HG03354 (cell line): ENCODE results near the gene ARHGAP12.

Experiments used
- ATAC-seq: cut with Tn5 transposase; IDR thresholded peaks from one replicate; pipeline ENCODE4 v1.9.1; 2021; ENCODE audit warnings: mild to moderate bottlenecking; ENCODE audit not compliant: unreplicated experiment, poor library complexity, severe bottlenecking

The ARHGAP12 gene

DNA sequence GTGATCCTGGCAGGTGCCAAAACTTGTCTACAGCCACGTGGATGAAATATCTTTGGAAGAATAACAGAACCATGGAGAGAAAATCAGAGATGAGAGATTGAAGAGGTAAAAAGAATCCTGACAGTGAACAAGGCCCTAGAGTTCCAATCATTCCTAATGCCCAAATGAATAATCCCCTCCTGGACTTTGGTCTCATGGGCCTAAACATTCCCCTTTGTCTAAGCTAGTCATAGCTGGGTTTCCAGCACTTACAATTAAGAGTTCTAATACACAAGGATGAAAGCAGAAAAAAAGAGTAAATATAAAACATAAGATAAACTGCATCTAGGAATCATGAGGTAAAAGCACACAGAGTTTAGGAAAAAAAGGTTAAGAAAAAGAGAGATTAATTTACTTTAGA lies 40.2 kb downstream of the ARHGAP12 start:
- no peak for ATAC-seq

DNA sequence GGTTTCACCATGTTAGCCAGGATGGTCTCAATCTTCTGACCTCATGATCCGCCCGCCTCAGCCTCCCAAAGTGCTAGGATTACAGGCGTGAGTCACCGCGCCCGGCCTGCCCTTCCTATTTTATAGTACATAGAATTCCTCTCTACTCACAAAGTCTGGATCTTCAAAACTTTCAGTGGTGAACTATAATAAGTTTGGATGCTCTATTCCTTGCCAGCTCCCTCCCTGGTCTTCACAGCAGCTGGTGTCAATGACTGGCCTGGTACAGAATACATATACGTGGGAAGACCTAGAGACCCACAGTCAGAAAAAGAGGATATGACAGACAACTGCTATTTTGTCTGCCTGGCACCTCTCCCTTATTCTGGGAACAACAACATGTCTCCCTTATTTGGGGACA lies 40.8 kb downstream of the ARHGAP12 start:
- ATAC-seq: no peak

DNA sequence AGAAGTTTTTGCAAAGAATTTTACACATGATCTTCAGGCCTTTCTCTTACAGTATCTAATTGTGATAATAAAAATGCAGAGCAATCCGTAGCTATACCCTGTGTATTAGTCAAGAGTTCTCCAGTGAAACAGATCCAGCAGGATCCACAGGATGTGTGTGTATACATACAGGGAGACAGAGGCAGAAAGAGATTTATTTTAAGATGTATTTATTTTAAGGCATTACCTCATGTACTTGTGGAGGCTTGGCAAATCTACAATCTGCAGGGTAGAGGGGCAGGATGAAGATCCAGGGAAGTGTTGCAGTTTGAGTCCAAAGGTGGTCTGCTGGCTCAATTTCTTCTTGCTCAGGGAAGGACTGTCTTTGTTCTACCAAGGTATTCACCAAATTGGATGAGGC lies 41.7 kb downstream of the ARHGAP12 start:
- ATAC-seq: no peak

DNA sequence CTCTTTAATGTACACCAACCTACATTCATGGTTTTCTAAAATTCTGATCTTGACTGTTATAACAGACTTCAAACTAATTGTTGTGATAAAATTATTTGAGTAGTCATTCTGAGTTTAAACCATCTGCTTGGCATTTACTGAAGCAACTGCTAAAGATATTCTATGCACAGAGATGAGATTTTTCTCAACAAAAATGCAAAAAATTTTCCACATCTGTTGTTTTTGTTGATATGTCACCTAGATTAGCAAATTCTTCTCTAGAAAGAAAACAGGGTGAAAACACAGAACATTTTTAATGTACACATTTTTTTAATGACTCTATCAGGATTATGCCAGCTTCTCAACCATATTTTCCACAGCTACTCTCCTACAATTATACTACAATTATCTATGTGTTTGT lies 42.7 kb downstream of the ARHGAP12 start:
- ATAC-seq: no peak

DNA sequence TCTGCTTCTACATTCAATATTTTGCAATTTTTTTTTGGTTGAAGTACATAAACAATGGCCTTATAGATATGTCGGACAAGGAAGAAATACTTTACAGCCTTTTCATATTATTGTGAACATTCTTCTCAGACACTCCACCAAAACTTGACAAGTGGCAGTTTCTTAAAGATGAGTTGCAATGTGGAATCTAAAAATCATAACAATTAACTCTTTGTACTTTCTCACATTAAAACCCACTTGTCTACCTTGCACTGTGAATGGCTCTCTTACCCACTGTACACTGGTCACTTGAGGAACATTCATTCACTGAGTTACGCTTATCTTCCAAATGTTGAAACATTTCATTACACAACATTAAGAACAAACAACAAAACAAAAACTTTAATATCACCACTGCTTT lies 44.2 kb downstream of the ARHGAP12 start:
- no peak for ATAC-seq

DNA sequence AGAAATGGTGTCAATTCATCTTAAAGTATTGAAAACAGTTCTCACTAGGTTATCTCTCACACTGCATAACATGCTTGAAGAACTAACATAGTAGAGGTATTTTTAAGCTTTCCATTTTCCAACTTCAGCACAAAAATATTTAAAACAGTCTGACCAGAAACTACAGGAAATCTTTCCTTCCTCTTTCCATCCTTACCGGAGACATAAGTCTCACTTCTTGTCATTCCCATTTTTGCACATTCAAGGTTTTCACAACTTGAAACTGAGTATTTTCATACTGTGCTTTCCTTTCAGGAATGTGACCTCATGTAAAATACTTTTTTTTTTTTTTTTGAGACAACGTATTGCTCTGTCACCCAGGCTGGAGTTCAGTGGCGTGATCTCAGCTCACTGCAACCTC lies 45.2 kb downstream of the ARHGAP12 start:
- ATAC-seq: no peak

DNA sequence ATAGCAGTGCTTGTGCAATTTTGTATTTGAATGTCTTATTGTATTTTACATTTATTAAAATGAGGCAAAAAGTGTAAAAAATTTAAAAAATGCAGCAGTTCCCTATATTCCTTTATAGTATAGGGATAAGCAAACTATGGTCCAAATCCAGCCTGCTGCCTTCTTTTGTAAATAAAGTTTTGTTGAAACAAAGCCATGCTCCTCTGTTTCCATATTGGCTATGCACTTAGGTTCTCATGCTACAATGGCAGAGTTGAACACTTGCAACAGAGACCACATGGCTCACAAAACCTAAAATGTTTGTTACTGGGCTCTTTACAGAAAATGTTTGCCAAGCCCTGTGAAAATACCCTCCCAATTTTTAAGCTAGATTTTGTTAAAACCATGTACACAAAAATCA lies 50.1 kb downstream of the ARHGAP12 start:
- ATAC-seq: no peak

DNA sequence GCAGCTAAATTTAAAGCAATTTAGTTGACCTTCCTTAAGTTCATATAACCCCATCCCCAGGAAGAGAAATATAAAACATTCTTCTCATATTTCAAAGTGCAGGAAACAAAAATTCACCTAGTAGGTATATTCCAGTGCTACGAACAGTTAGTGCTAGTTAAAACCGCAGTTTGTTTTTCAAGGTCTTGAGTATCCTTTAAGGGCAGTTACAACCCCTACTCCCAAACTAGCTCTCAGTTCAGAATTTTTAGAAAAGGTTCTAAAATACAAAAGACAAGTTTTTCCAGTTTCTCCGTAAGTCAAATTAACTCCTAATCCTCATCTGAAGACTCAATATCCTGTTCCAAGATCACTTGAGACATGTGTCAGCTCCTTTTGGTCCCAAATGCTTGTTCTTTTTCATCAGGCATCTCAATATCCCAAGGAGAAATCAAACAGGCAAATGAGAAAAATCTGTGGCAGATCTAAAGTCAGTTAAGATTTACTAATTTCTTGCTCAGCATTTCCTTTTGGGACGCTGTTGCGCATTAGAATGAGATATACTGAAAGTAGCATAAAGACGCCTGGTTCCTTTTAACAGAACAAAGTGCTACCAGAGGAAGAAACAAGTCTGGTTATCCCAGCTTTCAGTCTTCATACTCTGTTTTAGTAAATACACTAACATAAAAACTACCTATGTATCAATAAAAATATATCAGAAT lies 51.8 kb downstream of the ARHGAP12 start:
- ATAC-seq: no peak

DNA sequence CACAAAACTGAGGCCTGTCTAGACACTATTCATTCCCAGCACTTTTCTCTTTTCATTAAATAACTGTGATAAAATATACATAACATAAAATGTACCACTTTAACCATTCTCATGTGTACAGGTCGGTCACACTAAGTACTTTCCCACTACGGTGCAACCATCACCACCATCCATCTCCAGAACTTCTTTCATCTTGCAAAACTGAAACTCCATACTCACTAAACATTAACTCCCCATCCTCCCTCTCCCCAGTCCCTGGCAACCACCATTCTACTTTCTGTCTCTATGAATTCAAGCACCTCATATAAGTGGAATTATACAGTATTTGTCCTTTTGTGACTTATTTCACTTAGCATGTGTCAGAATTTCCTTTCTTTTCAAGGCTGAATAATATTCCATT lies 53.0 kb downstream of the ARHGAP12 start:
- ATAC-seq: peak; percentile 82

DNA sequence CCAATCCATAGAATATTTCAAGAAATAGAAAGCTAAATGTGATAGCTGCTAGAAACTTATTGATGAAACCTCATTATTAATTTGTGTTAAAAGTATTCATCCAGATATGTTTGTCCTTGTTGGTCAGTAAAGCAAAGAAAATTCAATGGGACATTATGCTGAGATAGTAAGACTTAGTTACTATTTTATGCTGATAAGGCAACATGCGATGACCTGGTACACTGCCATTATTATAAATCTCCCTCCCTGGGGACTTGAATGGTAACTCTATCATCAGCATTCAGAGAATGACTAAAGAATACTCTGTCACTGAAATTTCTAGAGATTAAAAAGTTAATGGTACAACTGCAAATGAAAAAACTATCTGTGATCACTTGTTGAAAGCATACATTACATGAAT lies 54.9 kb downstream of the ARHGAP12 start:
- ATAC-seq: no peak

DNA sequence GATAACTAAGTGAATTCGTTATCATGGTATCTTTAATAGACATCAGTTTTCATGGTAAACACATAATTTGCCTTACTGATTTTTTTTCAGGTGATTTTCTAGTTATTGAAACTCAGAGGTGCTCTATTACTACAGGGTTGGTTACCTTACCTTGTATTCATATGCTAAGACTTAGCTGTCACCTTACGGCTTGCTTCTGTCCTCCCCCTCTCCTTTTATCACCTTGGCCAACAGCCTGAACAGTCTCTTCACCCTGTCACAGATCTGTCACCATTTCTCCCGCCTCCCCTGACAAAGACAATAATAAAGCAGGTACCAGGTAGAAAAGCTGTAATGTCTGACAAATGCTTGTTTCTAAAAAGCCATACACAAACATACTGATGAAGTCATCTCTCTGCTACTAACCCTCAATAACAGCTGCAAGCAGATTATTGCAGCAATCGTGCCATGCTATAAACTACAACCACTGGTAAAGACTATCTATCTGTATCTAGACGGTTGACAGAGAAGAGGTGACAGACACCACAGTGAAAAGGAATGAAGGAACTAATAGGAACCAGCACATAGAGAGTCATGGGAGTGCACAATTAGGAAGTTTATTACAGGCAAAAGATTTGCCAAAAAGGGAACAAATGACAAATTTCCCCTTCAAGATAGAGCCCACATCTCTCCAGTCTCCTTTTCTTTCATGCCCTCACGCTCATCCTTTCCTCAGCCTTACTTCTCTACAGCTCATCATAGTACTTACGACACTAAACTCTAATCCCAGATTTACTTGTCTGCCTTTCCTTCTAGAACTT lies 57.2 kb downstream of the ARHGAP12 start:
- ATAC-seq: no peak

DNA sequence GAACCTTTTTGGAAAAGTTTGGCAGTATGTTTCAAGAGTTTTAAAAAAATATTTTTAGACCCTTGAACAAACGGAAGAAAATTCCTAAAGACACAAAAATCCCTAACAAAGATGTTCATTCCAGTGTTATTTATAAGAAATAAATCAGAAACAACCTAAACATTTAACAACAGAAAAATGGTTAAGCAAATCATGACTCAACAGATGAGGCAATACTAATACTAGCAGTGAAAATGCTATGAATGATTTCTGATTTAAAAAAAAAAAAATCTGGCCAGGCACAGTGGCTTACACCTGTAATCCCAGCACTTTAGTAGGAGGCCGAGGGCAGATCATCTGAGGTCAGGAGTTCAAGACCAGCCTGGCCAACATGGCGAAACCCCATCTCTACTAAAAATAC lies 61.0 kb downstream of the ARHGAP12 start:
- no peak for ATAC-seq

DNA sequence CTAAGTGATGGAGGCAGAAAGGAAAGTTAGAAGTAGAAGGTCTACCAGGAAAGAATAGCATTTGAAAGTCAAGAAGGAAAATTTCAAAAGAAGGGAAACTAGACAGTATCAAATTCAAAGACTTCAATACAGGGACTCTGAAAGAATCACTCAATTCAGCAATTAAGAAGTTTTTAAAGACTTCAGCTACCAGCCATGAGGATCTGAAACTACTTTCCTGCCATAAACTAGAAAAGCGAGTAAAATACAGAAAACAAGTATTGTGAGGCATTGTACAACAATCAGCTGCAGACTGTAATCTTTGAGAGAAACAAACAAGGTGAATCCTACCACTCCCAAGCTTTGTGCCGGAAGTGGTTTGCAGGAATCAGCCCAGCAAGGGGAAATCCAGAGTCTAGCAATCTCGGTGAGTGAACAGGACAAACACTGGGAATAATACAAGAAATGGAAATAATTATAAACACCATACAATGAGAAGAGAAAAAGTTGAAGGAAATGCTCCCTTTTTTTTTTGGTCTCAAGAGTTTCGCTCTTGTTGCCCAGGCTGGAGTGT lies 62.4 kb downstream of the ARHGAP12 start:
- ATAC-seq: no peak

DNA sequence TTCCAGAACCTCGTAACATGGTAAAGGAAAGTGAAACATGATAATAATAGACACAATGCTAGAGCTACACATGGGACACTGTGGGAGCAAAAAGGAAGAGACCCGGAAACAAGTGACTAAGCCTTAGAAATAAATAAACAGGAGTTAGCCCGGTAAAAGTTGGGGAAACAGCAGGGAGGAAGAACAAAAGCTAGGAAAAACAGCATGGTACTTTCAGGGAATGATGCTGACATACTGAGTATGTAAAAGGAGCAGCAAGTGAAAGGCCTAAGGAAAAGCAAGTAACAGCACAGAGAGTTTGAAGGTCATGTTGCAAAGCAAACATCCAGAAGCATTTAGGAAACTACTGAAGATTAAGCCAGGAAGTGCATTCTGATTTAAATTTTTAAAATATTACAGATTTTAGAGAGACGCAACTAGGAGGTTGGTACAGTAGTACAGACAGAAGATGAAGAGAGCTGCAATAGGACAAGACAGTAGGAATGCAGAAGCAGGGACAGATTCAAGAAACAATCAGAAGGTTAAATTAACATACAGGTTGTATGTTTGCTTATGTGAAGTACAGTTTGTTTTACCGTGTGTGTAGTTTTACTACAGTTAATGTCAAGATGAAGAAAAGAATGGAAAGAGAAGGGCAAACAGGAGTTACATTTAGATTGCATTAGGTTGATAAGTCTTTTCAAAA lies 63.7 kb downstream of the ARHGAP12 start:
- ATAC-seq: no peak

DNA sequence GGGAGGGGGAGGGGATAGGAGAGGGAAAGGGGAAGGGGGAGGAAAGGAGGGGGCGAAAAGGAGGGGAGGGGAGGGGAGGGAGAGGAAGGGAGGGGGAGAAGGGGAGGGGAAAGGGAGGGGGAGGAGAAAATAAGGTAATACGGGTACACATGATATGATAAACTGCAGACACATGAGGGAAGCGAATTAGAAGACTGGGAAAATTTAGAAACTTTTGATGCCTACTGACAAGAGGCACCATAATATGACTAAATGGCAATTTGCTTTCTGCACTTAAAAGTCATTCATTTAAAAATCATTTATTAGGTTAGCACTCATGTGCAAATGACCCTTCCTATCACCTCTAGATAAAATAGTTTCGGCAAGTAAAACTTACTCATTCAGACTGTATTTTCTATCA lies 73.6 kb downstream of the ARHGAP12 start:
- no peak for ATAC-seq

DNA sequence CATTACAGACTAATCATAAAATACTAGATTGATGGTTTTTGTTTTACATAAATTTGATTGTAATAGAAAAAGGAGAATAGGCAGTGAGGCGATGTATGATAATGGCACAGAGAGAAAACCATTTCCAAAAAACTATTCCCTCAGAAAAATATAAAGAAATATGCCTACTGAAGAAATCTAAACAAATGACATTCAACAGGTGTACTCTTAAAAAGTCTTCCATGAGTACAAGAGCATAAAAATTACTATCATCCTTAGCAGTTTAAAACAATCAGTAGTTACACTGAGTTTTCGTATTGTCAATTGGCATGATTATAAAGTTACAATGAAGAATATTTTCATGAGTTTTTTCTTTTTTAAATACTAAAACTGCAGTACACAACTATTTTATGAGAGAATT lies 75.0 kb downstream of the ARHGAP12 start:
- ATAC-seq: no peak

DNA sequence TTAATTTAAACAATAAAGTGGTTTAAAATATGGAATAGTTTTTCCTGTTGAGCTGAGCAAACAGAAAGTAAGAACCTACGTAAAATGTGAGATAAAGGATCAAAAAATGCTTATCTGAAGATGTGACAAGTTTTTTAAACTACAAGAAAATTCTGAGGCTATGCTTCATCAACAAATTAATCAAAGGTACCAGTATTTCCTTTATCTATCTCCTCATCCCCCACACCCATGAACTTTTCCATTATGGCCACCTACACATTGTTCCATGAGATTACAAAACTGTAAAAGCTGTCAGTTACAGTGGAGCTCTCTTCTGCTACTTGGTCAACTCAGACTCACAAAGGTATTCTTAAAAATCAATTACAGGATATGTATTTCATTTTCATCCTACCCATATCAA lies 77.4 kb downstream of the ARHGAP12 start:
- ATAC-seq: no peak

DNA sequence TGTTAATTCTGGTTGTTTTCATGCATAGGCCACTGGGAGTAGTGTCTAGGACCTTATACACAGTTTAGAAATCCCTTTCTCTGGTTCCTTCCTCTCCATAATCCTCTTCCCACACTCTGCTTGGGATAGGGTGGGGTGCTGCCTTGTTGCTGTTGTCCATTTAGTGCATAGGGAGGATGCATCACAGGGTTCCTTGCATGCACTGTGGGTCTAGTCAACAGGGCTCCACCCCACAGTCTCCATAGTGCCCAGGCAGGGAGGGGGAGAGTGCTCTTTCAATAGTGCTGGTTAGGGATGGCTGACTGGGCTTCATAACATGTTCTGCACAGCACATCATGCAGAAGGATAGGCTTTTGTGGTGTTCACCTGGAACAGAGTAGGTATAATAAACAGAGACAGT lies 81.1 kb downstream of the ARHGAP12 start:
- ATAC-seq: no peak

DNA sequence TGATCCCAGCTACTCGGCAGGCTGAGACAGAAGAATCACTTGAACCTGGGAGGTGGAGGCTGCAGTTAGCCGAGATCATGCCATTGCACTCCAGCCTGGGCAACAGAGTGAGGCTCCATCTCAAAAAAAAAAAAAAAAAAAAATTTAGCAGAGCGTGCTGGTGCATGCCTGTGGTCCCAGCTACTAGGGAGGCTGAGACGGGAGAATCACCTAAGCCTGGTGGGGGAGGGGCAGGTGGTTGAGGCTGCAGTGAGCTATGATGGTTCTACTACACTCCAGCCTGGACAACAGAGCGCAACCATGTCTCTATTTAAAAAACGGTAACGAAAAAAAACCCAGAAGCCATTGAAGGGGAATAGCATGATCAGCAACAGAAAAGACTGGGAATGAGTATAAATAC lies 89.9 kb downstream of the ARHGAP12 start:
- no peak for ATAC-seq

DNA sequence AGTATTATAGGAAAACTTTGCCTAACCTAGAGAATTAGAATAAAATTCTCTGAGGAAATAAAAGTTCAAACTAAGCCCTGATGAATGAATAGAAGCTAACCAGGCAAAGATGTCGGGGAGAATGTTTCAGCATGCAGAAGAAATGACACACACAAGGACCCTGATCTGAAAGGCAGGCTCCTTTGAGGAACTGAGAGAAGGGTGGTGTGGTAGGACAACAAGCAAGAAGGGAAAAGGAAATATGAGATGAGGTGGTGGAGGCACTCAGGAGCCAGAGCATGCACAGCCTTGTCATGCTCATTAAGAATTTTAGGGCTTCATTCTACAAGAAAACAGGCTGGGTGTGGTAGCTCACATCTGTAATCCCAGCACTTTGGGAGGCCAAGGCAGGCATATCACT lies 90.6 kb downstream of the ARHGAP12 start:
- no peak for ATAC-seq
